Measurements from ENCODE around the gene APBA2.

Gene APBA2

GRCh38 chr15:28944286-28944685, 58.5 kb downstream of the APBA2 start:
- DNase-seq (ENCODE audit: low spot score) (no peak), ATAC-seq (ENCODE audit: low read depth) (no peak)
- Histone ChIP-seq H3K4me1 (ENCODE audit: insufficient read depth, poor library complexity, severe bottlenecking) (no peaks in the 10 kb centered on the region), H3K4me3 (ENCODE audit: severe bottlenecking) (no peak overlapping the region), H3K36me3 (ENCODE audit: low read depth) (no peaks in the 10 kb centered on the region), H3K27me3 (ENCODE audit: insufficient read depth, poor library complexity, severe bottlenecking) (no peaks in the 10 kb centered on the region), H3K27ac (ENCODE audit: poor library complexity, severe bottlenecking) (no peak overlapping the region), H3K9me3 (ENCODE audit: severe bottlenecking) (no peaks in the 10 kb centered on the region)
- TF ChIP-seq CTCF (IDR thresholded peaks at IDR 0.05; ENCODE audit: poor library complexity, severe bottlenecking): no peak

- ATAC-seq (ENCODE audit: low read depth) (no peak), DNase-seq (ENCODE audit: low spot score) (no peak)
- H3K27ac ChIP-seq (ENCODE audit: poor library complexity, severe bottlenecking): no peak overlapping the region
- no peak for TF ChIP-seq CTCF (IDR thresholded peaks at IDR 0.05; ENCODE audit: poor library complexity, severe bottlenecking)
- H3K36me3 ChIP-seq (ENCODE audit: low read depth): no peaks in the 10 kb centered on the region
- H3K9me3 ChIP-seq (ENCODE audit: severe bottlenecking): no peaks in the 10 kb centered on the region
- no peak overlapping the region for H3K4me3 ChIP-seq (ENCODE audit: severe bottlenecking)
- no peaks in the 10 kb centered on the region for H3K27me3 ChIP-seq (ENCODE audit: insufficient read depth, poor library complexity, severe bottlenecking)
- no peaks in the 10 kb centered on the region for H3K4me1 ChIP-seq (ENCODE audit: insufficient read depth, poor library complexity, severe bottlenecking)
Observed at GRCh38 chr15:28944696-28945300, 59.0 kb downstream of the APBA2 start.

GRCh38 chr15:28945626-28946230, 60.0 kb downstream of the APBA2 start:
- no peaks in the 10 kb centered on the region for H3K27me3 ChIP-seq (ENCODE audit: insufficient read depth, poor library complexity, severe bottlenecking)
- DNase-seq (ENCODE audit: low spot score): no peak
- TF ChIP-seq CTCF (IDR thresholded peaks at IDR 0.05; ENCODE audit: poor library complexity, severe bottlenecking): no peak
- no peak for ATAC-seq (ENCODE audit: low read depth)
- no peaks in the 10 kb centered on the region for H3K4me1 ChIP-seq (ENCODE audit: insufficient read depth, poor library complexity, severe bottlenecking)
- H3K9me3 ChIP-seq (ENCODE audit: severe bottlenecking): no peaks in the 10 kb centered on the region
- H3K27ac ChIP-seq (ENCODE audit: poor library complexity, severe bottlenecking): no peak overlapping the region
- H3K36me3 ChIP-seq (ENCODE audit: low read depth): no peaks in the 10 kb centered on the region
- H3K4me3 ChIP-seq (ENCODE audit: severe bottlenecking): no peak overlapping the region

GRCh38 chr15:28946803-28947202, 61.0 kb downstream of the APBA2 start:
- Histone ChIP-seq H3K9me3 (ENCODE audit: severe bottlenecking) (no peaks in the 10 kb centered on the region), H3K36me3 (ENCODE audit: low read depth) (no peaks in the 10 kb centered on the region), H3K4me3 (ENCODE audit: severe bottlenecking) (no peak overlapping the region), H3K27me3 (ENCODE audit: insufficient read depth, poor library complexity, severe bottlenecking) (no peaks in the 10 kb centered on the region), H3K27ac (ENCODE audit: poor library complexity, severe bottlenecking) (no peak overlapping the region), H3K4me1 (ENCODE audit: insufficient read depth, poor library complexity, severe bottlenecking) (no peaks in the 10 kb centered on the region)
- DNase-seq (ENCODE audit: low spot score) (no peak), ATAC-seq (ENCODE audit: low read depth) (no peak)
- no peak for TF ChIP-seq CTCF (IDR thresholded peaks at IDR 0.05; ENCODE audit: poor library complexity, severe bottlenecking)

- no peak for TF ChIP-seq CTCF (IDR thresholded peaks at IDR 0.05; ENCODE audit: poor library complexity, severe bottlenecking)
- DNase-seq (ENCODE audit: low spot score) (no peak), ATAC-seq (ENCODE audit: low read depth) (no peak)
- Histone ChIP-seq H3K4me3 (ENCODE audit: severe bottlenecking) (no peak overlapping the region), H3K4me1 (ENCODE audit: insufficient read depth, poor library complexity, severe bottlenecking) (no peaks in the 10 kb centered on the region), H3K9me3 (ENCODE audit: severe bottlenecking) (no peaks in the 10 kb centered on the region), H3K27ac (ENCODE audit: poor library complexity, severe bottlenecking) (no peak overlapping the region), H3K36me3 (ENCODE audit: low read depth) (no peaks in the 10 kb centered on the region), H3K27me3 (ENCODE audit: insufficient read depth, poor library complexity, severe bottlenecking) (no peaks in the 10 kb centered on the region)
Observed at GRCh38 chr15:28947221-28947674, 61.5 kb downstream of the APBA2 start.
